Endothelial cell of umbilical vein (primary cell): ENCODE results near the gene FAM184B. TPM values are rescaled to one million over a fixed set of nuclear protein-coding genes. Genes with fewer than 3 reads are reported as not detected.

ENCODE experiments used
- BruUV-seq: library from RNA; stranded (reverse); fragments of 400-500 nt; replicated peaks from 2 replicates; lab custom pipeline; 2021; lab: Mats Ljungman, UMichigan
- CTCF ChIA-PET: fragments of 300-600, 350-600 bp; sonication (Branson Sonifier 250); formaldehyde crosslinking; loops from one replicate; lab custom pipeline; 2021; ENCODE audit warnings: antibody characterized with exemption, inconsistent platforms; lab: Charles Lee
- POLR2A ChIA-PET: fragments of 300-600, 350-600 bp; sonication (Branson Sonifier 250); formaldehyde crosslinking; loops from one replicate; lab custom pipeline; 2021; ENCODE audit warnings: antibody characterized with exemption, inconsistent platforms; lab: Charles Lee
- DNase-seq: peaks from one replicate; pipeline ENCODE4 v3.0.0-alpha.2; 2011; ENCODE audit warnings: low read depth, low spot score
- FAIRE-seq: peaks from 2 replicates; lab custom pipeline; 2011; peaks lifted over from hg19 to GRCh38; lab: Jason Lieb, UNC
- H2AFZ ChIP-seq: 2 replicates; pipeline ENCODE4 v1.6.0; 2012; ENCODE audit warnings: low read depth, low read length, control low read depth, inconsistent platforms
- H3K27ac ChIP-seq: 2 replicates; pipeline ENCODE4 v1.5.1; 2011; ENCODE audit warnings: low read depth, mild to moderate bottlenecking, control low read depth, low read length, moderate library complexity; ENCODE audit not compliant: insufficient read depth
- H3K27me3 ChIP-seq, 2 experiments: 2 replicates each; pipeline versions ENCODE4 v1.6.0 to v1.6.1; 2011; ENCODE audit warnings: low read length in 2 of 2, mixed read lengths in 1 of 2; ENCODE audit not compliant: control insufficient read depth in 2 of 2, insufficient read depth in 2 of 2
- H3K36me3 ChIP-seq, 2 experiments: 2 replicates in 1 of 2; 3 replicates in 1 of 2; pipeline ENCODE4 v1.5.1; 2011; ENCODE audit warnings: low read length in 2 of 2, mild to moderate bottlenecking in 1 of 2, moderate library complexity in 1 of 2; ENCODE audit not compliant: control insufficient read depth in 2 of 2, insufficient read depth in 2 of 2; ENCODE audit errors: extremely low read depth in 1 of 2
- H3K4me1 ChIP-seq: 3 replicates; pipeline ENCODE4 v1.5.1; 2011; ENCODE audit warnings: mild to moderate bottlenecking, low read length; ENCODE audit not compliant: control insufficient read depth, insufficient read depth; ENCODE audit errors: extremely low read depth
- H3K4me2 ChIP-seq: 2 replicates; pipeline ENCODE4 v1.6.1; 2011; ENCODE audit warnings: low read length, control low read depth, mixed read lengths; ENCODE audit not compliant: insufficient read depth
- H3K4me3 ChIP-seq, 3 experiments: fragments of 200-600 bp in 1 of 3; sonication (generic), shearing (Covaris generic) in 1 of 3; replicated peaks in 1 of 3; 2 replicates each; pipeline ENCODE4 v1.5.1; 2011 to 2016; ENCODE audit warnings: control low read depth in 3 of 3, low read length in 3 of 3, mild to moderate bottlenecking in 2 of 3, inconsistent platforms in 1 of 3, low read depth in 1 of 3, moderate library complexity in 1 of 3; ENCODE audit not compliant: insufficient read depth in 1 of 3
- H3K79me2 ChIP-seq: 2 replicates; pipeline ENCODE4 v1.6.0; 2012; ENCODE audit warnings: low read length, inconsistent platforms; ENCODE audit not compliant: control insufficient read depth, insufficient read depth
- H3K9ac ChIP-seq: replicated peaks from 2 replicates; pipeline ENCODE3; 2011; ENCODE audit warnings: low read length, control low read depth; ENCODE audit not compliant: insufficient read depth; ENCODE audit errors: extremely low read depth
- H3K9me1 ChIP-seq: replicated peaks from 3 replicates; pipeline ENCODE4 v1.6.0; 2011; ENCODE audit warnings: mild to moderate bottlenecking, low read length; ENCODE audit not compliant: control insufficient read depth, insufficient read depth; ENCODE audit errors: extremely low read depth
- H3K9me3 ChIP-seq: replicated peaks from 2 replicates; pipeline ENCODE4 v1.5.1; 2012; ENCODE audit warnings: low read length, inconsistent platforms; ENCODE audit not compliant: control insufficient read depth, insufficient read depth
- H4K20me1 ChIP-seq: replicated peaks from 2 replicates; pipeline ENCODE3; 2011; ENCODE audit warnings: mild to moderate bottlenecking, low read length; ENCODE audit not compliant: control insufficient read depth, insufficient read depth; ENCODE audit errors: extremely low read depth
- EZH2 ChIP-seq: IDR thresholded peaks from 2 replicates; pipeline ENCODE4 v1.6.1; 2012; ENCODE audit warnings: borderline replicate concordance, low read depth, mild to moderate bottlenecking, moderate library complexity, low read length, inconsistent platforms; ENCODE audit not compliant: severe bottlenecking
- FOS ChIP-seq: IDR thresholded peaks from 2 replicates; pipeline ENCODE4 v1.6.1; 2011; ENCODE audit warnings: mild to moderate bottlenecking, low read length, moderate library complexity, borderline replicate concordance; ENCODE audit not compliant: insufficient read depth
- GATA2 ChIP-seq: IDR thresholded peaks from 2 replicates; pipeline ENCODE4 v1.7.0; 2011; ENCODE audit warnings: low read depth, mild to moderate bottlenecking, moderate library complexity, mixed read lengths, low read length; ENCODE audit not compliant: insufficient read length, insufficient read depth
- JUN ChIP-seq: IDR thresholded peaks from 2 replicates; pipeline ENCODE4 v1.6.1; 2011; ENCODE audit warnings: borderline replicate concordance, low read depth; ENCODE audit not compliant: insufficient read length, insufficient read depth
- MAX ChIP-seq: IDR thresholded peaks from 2 replicates; pipeline ENCODE4 v1.6.1; 2011; ENCODE audit not compliant: insufficient read depth, insufficient read length
- MYC ChIP-seq: IDR thresholded peaks from one replicate; pipeline ENCODE4 v1.6.1; 2011; ENCODE audit warnings: mild to moderate bottlenecking, low read depth, low read length
- POLR2A ChIP-seq: IDR thresholded peaks from 2 replicates; pipeline ENCODE4 v1.6.1; 2012; ENCODE audit warnings: low read depth, mild to moderate bottlenecking, control low read depth, low read length
- POLR2AphosphoS5 ChIP-seq: IDR thresholded peaks from 2 replicates; pipeline ENCODE4 v1.6.1; 2012; ENCODE audit warnings: low read depth, mild to moderate bottlenecking, control low read depth, low read length, moderate library complexity; ENCODE audit not compliant: insufficient read depth
- dilution Hi-C: fragments of 300-500 bp; cut with MboI; formaldehyde crosslinking; loops from one replicate; pipeline ENCODE4 v1.15.0; 2019; ENCODE audit warnings: low sequenced_read_pairs; ENCODE audit not compliant: extremely low pct_ligation_motif_present
- intact Hi-C: fragments of 100-400 bp; cut with micrococcal nuclease; formaldehyde crosslinking; loops from one replicate; pipeline ENCODE4 v1.10.0; 2022
- polyA plus RNA-seq, 4 experiments: library from polyadenylated mRNA; depleted of rRNA in 3 of 4; stranded (reverse) in 3 of 4; unstranded in 1 of 4; fragments of >200 nt; gene quantifications; 2 replicates each; pipeline versions ENCODE4 v1.2.1 to v1.2.3, GENCODE V29; 2011 to 2012; ENCODE audit warnings: missing spikeins in 1 of 4
- total RNA-seq: library from RNA; stranded (reverse); gene quantifications from 2 replicates; pipeline ENCODE4 v1.2.3, GENCODE V29; 2021
- TF ChIP-seq, protein P1 (sequence below), 2 donors: IDR thresholded peaks; 1 replicate in 1 of 2; 2 replicates in 1 of 2; pipeline ENCODE4 v1.5.1; 2011; ENCODE audit warnings: low read length in 2 of 2, mild to moderate bottlenecking in 2 of 2, moderate library complexity in 2 of 2, control low read depth in 1 of 2, inconsistent platforms in 1 of 2, low read depth in 1 of 2; ENCODE audit not compliant: insufficient read depth in 1 of 2; ENCODE audit errors: extremely low read depth in 1 of 2

FAM184B gene
- total and polyA plus RNA-seq, 2 donors (not counting 3 experiments of a cell fraction or from before 2014, with no cell fraction given): not detected

DNA sequence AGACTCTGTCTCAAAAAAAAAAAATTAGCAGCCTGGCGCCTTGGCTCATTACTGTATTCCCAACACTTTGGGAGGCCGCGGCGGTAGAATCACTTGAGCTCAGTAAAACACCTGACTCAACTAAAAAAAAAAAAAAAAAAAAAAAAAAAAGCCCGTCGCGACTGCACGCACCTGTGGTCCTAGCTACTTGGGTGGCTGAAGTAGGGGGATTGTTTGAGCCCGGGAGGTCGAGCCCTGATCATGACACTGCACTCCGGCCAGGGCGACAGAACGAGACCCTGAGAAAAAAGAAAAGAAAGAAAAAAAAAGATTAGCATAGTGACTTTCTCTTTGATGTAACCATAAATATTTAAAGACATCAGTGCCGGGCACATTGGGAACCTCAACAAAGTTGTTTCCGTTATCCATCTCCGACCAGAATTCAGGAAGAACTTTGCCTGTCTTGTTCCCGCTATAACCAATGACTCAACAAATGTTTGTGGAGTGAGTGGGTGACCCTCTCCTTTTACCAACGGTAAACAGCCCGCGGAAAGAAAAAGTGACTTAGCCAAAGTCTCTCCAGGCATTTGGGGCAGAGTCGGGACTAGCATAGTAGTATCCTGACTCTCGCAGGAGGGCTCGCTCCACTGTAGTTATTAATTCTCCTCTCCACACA, 167.5 kb downstream of the FAM184B start:
- peak overlapping the region; percentile 82 for H3K27ac ChIP-seq
- H3K9me1 ChIP-seq: no peaks in the 10 kb centered on the region
- peak overlapping the region; percentile 98 for H3K9ac ChIP-seq
- H3K79me2 ChIP-seq: peaks cover 43% of the 10 kb centered on the region
- no peak for FAIRE-seq
- peak; percentile 29 for TF ChIP-seq FOS
- TF ChIP-seq, protein P1, sequence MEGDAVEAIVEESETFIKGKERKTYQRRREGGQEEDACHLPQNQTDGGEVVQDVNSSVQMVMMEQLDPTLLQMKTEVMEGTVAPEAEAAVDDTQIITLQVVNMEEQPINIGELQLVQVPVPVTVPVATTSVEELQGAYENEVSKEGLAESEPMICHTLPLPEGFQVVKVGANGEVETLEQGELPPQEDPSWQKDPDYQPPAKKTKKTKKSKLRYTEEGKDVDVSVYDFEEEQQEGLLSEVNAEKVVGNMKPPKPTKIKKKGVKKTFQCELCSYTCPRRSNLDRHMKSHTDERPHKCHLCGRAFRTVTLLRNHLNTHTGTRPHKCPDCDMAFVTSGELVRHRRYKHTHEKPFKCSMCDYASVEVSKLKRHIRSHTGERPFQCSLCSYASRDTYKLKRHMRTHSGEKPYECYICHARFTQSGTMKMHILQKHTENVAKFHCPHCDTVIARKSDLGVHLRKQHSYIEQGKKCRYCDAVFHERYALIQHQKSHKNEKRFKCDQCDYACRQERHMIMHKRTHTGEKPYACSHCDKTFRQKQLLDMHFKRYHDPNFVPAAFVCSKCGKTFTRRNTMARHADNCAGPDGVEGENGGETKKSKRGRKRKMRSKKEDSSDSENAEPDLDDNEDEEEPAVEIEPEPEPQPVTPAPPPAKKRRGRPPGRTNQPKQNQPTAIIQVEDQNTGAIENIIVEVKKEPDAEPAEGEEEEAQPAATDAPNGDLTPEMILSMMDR (IDR thresholded peaks at IDR 0.05; ENCODE audit: extremely low read depth in 1 of 2, insufficient read depth in 1 of 2, low read depth in 1 of 2, low read length in 2 of 2): no peak
- CTCF ChIA-PET: interaction anchor here (0.8 to 3.7 kb wide), 8 partner anchors 9 to 954 kb away, joined by 3 to 18 read pairs (median 4); partner anchors contain the start of gene LAP3
- peaks cover 2 to 8% of the 10 kb centered on the region in 2 experiments for H3K36me3 ChIP-seq
- dilution Hi-C loops: no loop called here
- H3K4me3 ChIP-seq: peak overlapping the region; percentile 72 to 100 (median 92)
- peak overlapping the region; percentile 82 for H2AFZ ChIP-seq
- peaks cover 14% of the 10 kb centered on the region for H3K4me1 ChIP-seq
- POLR2A ChIA-PET: interaction anchor here (0.7 to 1.2 kb wide), 2 partner anchors 29 to 783 kb away, joined by 3 to 4 read pairs; no protein-coding TSS in a partner anchor
- H3K9me3 ChIP-seq: no peaks in the 10 kb centered on the region
- no peak for DNase-seq
- H3K27me3 ChIP-seq: no peaks in the 10 kb centered on the region
- no peaks in the 10 kb centered on the region for H4K20me1 ChIP-seq
- intact Hi-C loops: loop anchor here (1.0 to 10.0 kb wide), 7 partner anchors 23 to 411 kb away; partner anchors contain the start of genes DCAF16, LAP3, LCORL and NCAPG
- BruUV-seq: TSS peak; percentile 86
- peak overlapping the region; percentile 85 for H3K4me2 ChIP-seq

- Histone ChIP-seq H3K79me2 (no peaks in the 10 kb centered on the region), H2AFZ (no peak overlapping the region), H3K4me3 (no peak overlapping the region), H3K9me3 (no peaks in the 10 kb centered on the region), H3K27me3 (no peaks in the 10 kb centered on the region), H3K4me1 (no peaks in the 10 kb centered on the region), H3K9ac (no peak overlapping the region), H3K4me2 (no peak overlapping the region), H3K36me3 (peaks cover 15 to 33% of the 10 kb centered on the region in 2 experiments), H4K20me1 (no peaks in the 10 kb centered on the region), H3K27ac (no peak overlapping the region), H3K9me1 (no peaks in the 10 kb centered on the region)
- intact Hi-C loops: no loop called here
- TF ChIP-seq FOS (no peak), POLR2AphosphoS5 (no peak), GATA2 (no peak), EZH2 (no peak), POLR2A (no peak), JUN (no peak), MYC (no peak), MAX (no peak)
- TF ChIP-seq, protein P1 (IDR thresholded peaks at IDR 0.05; ENCODE audit: extremely low read depth in 1 of 2, insufficient read depth in 1 of 2, low read depth in 1 of 2, low read length in 2 of 2): no peak
- no peak for DNase-seq
- FAIRE-seq: no peak
- POLR2A ChIA-PET: no interaction called here
- BruUV-seq: no TSS peak
- dilution Hi-C loops: no loop called here
- CTCF ChIA-PET: interaction anchor here (1.1 to 1.4 kb wide), 2 partner anchors 9 to 14 kb away, joined by 3 to 4 read pairs; partner anchors contain the start of gene MED28
These were observed 176.2 kb downstream of the FAM184B start for GRCh38 chr4:17605236-17605635.
